ENCODE results near the gene MBD3L4.
A peak's percentile ranks its signal among the peaks of the same experiment; 100 is the strongest.
"Not testable (repeated sequence)": the region's sequence is repeated elsewhere in the genome, so short reads cannot be mapped to it uniquely, and the experiment has no call there.

DNA sequence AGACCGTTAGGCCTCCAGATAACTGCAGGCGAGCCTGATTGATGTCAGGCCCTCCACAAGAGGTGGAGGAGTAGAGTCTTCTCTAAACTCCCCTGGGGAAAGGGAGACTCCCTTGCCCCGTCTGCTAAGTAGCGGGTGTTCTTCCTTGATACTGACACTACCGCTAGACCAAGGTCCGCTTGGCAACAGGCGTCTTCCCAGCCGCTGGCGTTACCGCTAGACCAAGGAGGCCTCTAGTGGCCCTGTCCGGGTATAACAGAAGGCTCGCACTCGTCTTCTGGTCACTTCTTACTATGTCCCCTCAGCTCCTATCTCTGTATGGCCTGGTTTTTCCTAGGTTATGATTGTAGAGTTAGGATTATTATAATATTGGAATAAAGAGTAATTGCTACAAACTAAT lies 27.1 kb upstream of the MBD3L4 start:
- TF ChIP-seq, protein P1, sequence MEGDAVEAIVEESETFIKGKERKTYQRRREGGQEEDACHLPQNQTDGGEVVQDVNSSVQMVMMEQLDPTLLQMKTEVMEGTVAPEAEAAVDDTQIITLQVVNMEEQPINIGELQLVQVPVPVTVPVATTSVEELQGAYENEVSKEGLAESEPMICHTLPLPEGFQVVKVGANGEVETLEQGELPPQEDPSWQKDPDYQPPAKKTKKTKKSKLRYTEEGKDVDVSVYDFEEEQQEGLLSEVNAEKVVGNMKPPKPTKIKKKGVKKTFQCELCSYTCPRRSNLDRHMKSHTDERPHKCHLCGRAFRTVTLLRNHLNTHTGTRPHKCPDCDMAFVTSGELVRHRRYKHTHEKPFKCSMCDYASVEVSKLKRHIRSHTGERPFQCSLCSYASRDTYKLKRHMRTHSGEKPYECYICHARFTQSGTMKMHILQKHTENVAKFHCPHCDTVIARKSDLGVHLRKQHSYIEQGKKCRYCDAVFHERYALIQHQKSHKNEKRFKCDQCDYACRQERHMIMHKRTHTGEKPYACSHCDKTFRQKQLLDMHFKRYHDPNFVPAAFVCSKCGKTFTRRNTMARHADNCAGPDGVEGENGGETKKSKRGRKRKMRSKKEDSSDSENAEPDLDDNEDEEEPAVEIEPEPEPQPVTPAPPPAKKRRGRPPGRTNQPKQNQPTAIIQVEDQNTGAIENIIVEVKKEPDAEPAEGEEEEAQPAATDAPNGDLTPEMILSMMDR (IDR thresholded peaks at IDR 0.05; ENCODE audit: low read depth, low read length, poor library complexity, severe bottlenecking) = peak; percentile 33
- TF ChIP-seq EZH2phosphoT487 (IDR thresholded peaks at IDR 0.05; ENCODE audit: borderline replicate concordance, low read length) = not testable (repeated sequence)
